ENCODE measurements around the gene FHOD3. TPM values are rescaled to one million over a fixed set of nuclear protein-coding genes. Genes with fewer than 3 reads are reported as not detected.

FHOD3 gene
- total and polyA plus RNA-seq, 4 donors = 0.57 to 1.3 (median 1.2) TPM; not detected in 1

- H3K4me1 ChIP-seq (ENCODE audit: control insufficient read depth in 4 of 4, insufficient read depth in 4 of 4, low read length in 3 of 4) = no peaks in the 10 kb centered on the region
- no peak for DNase-seq (ENCODE audit: low spot score)
- no peaks in the 10 kb centered on the region for H3K36me3 ChIP-seq (ENCODE audit: control insufficient read depth in 4 of 4, insufficient read depth in 3 of 4, low read depth in 1 of 4, low read length in 3 of 4)
- no peak overlapping the region for H3K27ac ChIP-seq (ENCODE audit: low read depth in 1 of 2, low read length in 2 of 2)
- no peak overlapping the region for H3K9ac ChIP-seq (ENCODE audit: low read depth in 1 of 2, low read length in 2 of 2)
- 86% methylated on average over 6 of the region's 6 CpGs for WGBS
- H3K27me3 ChIP-seq (ENCODE audit: control insufficient read depth in 4 of 4, insufficient read depth in 4 of 4, low read length in 3 of 4) = no peaks in the 10 kb centered on the region
- no peak overlapping the region for H3K4me3 ChIP-seq (ENCODE audit: low read depth in 1 of 3, low read length in 3 of 3)
- H3K9me3 ChIP-seq (ENCODE audit: control insufficient read depth in 4 of 4, low read length in 3 of 4) = no peaks in the 10 kb centered on the region
- TF ChIP-seq FOXA1 (IDR thresholded peaks at IDR 0.05) = no peak
Measured at GRCh38 chr18:36527051-36527450, 229.5 kb downstream of the FHOD3 start.

GRCh38 chr18:36527740-36528455 lies 230.4 kb downstream of the FHOD3 start:
- H3K36me3 ChIP-seq (ENCODE audit: control insufficient read depth in 4 of 4, insufficient read depth in 3 of 4, low read depth in 1 of 4, low read length in 3 of 4) = no peaks in the 10 kb centered on the region
- no peak overlapping the region for H3K4me3 ChIP-seq (ENCODE audit: low read depth in 1 of 3, low read length in 3 of 3)
- no peak overlapping the region for H3K27ac ChIP-seq (ENCODE audit: low read depth in 1 of 2, low read length in 2 of 2)
- no peak overlapping the region for H3K9ac ChIP-seq (ENCODE audit: low read depth in 1 of 2, low read length in 2 of 2)
- WGBS = 59% methylated on average over 2 of the region's 2 CpGs
- H3K4me1 ChIP-seq (ENCODE audit: control insufficient read depth in 4 of 4, insufficient read depth in 4 of 4, low read length in 3 of 4) = no peaks in the 10 kb centered on the region
- no peaks in the 10 kb centered on the region for H3K27me3 ChIP-seq (ENCODE audit: control insufficient read depth in 4 of 4, insufficient read depth in 4 of 4, low read length in 3 of 4)
- no peak for DNase-seq (ENCODE audit: low spot score)
- no peaks in the 10 kb centered on the region for H3K9me3 ChIP-seq (ENCODE audit: control insufficient read depth in 4 of 4, low read length in 3 of 4)
- TF ChIP-seq YY1 (IDR thresholded peaks at IDR 0.05) (no peak), HNF4A (conservative IDR thresholded peaks at IDR 0.05) (peak in 1 of 2 donors; percentile 17)

- no peaks in the 10 kb centered on the region for H3K27me3 ChIP-seq (ENCODE audit: control insufficient read depth in 4 of 4, insufficient read depth in 4 of 4, low read length in 3 of 4)
- no peak for DNase-seq (ENCODE audit: low spot score)
- no peaks in the 10 kb centered on the region for H3K36me3 ChIP-seq (ENCODE audit: control insufficient read depth in 4 of 4, insufficient read depth in 3 of 4, low read depth in 1 of 4, low read length in 3 of 4)
- TF ChIP-seq RXRA (IDR thresholded peaks at IDR 0.05) (no peak), CTCF (IDR thresholded peaks at IDR 0.05; ENCODE audit: low read depth, low read length, missing input control) (no peak), YY1 (IDR thresholded peaks at IDR 0.05) (no peak), SP1 (IDR thresholded peaks at IDR 0.05) (no peak), HNF4G (IDR thresholded peaks at IDR 0.05) (no peak), NR2F2 (IDR thresholded peaks at IDR 0.05) (no peak), TAF1 (conservative IDR thresholded peaks at IDR 0.05) (no peak), ATF3 (IDR thresholded peaks at IDR 0.05) (no peak), JUND (IDR thresholded peaks at IDR 0.05) (no peak), FOXA2 (IDR thresholded peaks at IDR 0.05) (no peak), GABPA (IDR thresholded peaks at IDR 0.05 in 1 of 2, conservative IDR thresholded peaks at IDR 0.05 in 1 of 2) (no peak), RAD21 (IDR thresholded peaks at IDR 0.05) (no peak), EGR1 (IDR thresholded peaks at IDR 0.05; ENCODE audit: low read depth in 2 of 2) (no peak), ZBTB33 (IDR thresholded peaks at IDR 0.05) (no peak), FOXA1 (IDR thresholded peaks at IDR 0.05) (no peak), HNF4A (conservative IDR thresholded peaks at IDR 0.05) (no peak), REST (IDR thresholded peaks at IDR 0.05) (no peak), MAX (IDR thresholded peaks at IDR 0.05) (no peak)
- H3K9me3 ChIP-seq (ENCODE audit: control insufficient read depth in 4 of 4, low read length in 3 of 4) = no peaks in the 10 kb centered on the region
- no peaks in the 10 kb centered on the region for H3K4me1 ChIP-seq (ENCODE audit: control insufficient read depth in 4 of 4, insufficient read depth in 4 of 4, low read length in 3 of 4)
- H3K27ac ChIP-seq (ENCODE audit: low read depth in 1 of 2, low read length in 2 of 2) = no peak overlapping the region
- WGBS = 90% methylated on average over 8 of the region's 8 CpGs
- H3K4me3 ChIP-seq (ENCODE audit: low read depth in 1 of 3, low read length in 3 of 3) = no peak overlapping the region
- no peak overlapping the region for H3K9ac ChIP-seq (ENCODE audit: low read depth in 1 of 2, low read length in 2 of 2)
Measured at GRCh38 chr18:36529747-36530146, 232.2 kb downstream of the FHOD3 start.
